ENCODE data around the gene SLU7. TPM values are rescaled to one million over a fixed set of nuclear protein-coding genes. Genes with fewer than 3 reads are reported as not detected.

The SLU7 gene
- total RNA-seq, 3 donors from 2014 or later = 77.0 to 88.3 (median 86.3) TPM

DNA sequence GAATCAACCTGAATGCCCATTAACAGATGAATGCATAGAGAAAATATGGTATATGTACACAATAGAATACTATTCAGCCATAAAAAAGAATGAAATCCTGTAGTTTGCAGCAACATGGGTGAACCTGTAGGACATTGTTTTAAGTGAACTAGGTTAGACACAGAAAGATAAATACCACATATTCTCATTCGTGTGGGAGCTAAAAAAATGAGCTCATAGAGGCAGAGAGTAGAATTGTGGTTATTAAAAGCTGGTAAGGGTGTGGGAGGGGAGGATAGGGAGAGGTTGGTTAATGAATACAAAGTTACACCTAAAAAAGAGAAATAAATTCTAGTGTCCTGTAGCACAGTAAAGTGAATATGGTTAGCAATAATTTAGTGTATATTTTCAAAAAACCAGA, 26.3 kb upstream of the SLU7 start:
- Histone ChIP-seq H3K9me3 (no peaks in the 10 kb centered on the region), H3K27ac (no peak overlapping the region), H3K4me3 (no peak overlapping the region), H3K36me3 (no peaks in the 10 kb centered on the region), H3K4me1 (no peaks in the 10 kb centered on the region), H3K27me3 (no peaks in the 10 kb centered on the region)
- intact Hi-C loops (cut with DNase I; ENCODE audit: low total_unique reads) = no loop called here
- TF ChIP-seq POLR2AphosphoS5 (IDR thresholded peaks at IDR 0.05) = no peak
- TF ChIP-seq, protein P1, sequence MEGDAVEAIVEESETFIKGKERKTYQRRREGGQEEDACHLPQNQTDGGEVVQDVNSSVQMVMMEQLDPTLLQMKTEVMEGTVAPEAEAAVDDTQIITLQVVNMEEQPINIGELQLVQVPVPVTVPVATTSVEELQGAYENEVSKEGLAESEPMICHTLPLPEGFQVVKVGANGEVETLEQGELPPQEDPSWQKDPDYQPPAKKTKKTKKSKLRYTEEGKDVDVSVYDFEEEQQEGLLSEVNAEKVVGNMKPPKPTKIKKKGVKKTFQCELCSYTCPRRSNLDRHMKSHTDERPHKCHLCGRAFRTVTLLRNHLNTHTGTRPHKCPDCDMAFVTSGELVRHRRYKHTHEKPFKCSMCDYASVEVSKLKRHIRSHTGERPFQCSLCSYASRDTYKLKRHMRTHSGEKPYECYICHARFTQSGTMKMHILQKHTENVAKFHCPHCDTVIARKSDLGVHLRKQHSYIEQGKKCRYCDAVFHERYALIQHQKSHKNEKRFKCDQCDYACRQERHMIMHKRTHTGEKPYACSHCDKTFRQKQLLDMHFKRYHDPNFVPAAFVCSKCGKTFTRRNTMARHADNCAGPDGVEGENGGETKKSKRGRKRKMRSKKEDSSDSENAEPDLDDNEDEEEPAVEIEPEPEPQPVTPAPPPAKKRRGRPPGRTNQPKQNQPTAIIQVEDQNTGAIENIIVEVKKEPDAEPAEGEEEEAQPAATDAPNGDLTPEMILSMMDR (IDR thresholded peaks at IDR 0.05) = no peak
- no peak for DNase-seq (ENCODE audit: low spot score in 2 of 2)

DNA sequence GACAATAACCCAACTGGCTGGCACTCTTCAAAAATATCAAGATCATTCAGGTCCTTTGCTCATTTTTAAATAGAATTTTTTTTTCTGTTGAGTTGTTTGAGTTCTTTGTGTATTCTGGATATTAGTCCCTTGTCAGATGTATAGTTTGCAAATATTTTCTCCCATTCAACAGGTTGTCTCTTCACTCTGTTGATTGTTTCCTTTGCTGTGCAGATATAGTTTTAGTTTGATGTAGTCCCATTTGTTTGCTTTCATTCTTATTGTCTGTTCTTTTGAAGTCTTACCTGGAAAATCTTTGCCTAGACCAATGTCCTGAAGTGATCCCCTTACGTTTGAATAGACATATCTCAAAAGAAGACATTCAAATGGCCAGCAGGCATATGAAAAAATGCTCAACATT, 25.5 kb upstream of the SLU7 start:
- intact Hi-C loops (cut with DNase I; ENCODE audit: low total_unique reads) = no loop called here
- Histone ChIP-seq H3K4me3 (no peak overlapping the region), H3K27me3 (no peaks in the 10 kb centered on the region), H3K9me3 (no peaks in the 10 kb centered on the region), H3K36me3 (no peaks in the 10 kb centered on the region), H3K4me1 (no peaks in the 10 kb centered on the region), H3K27ac (no peak overlapping the region)
- no peak for DNase-seq (ENCODE audit: low spot score in 2 of 2)
- TF ChIP-seq POLR2A (IDR thresholded peaks at IDR 0.05) = no peak
- no peak for TF ChIP-seq POLR2AphosphoS5 (IDR thresholded peaks at IDR 0.05)
- TF ChIP-seq, protein P1 (IDR thresholded peaks at IDR 0.05) = no peak

DNA sequence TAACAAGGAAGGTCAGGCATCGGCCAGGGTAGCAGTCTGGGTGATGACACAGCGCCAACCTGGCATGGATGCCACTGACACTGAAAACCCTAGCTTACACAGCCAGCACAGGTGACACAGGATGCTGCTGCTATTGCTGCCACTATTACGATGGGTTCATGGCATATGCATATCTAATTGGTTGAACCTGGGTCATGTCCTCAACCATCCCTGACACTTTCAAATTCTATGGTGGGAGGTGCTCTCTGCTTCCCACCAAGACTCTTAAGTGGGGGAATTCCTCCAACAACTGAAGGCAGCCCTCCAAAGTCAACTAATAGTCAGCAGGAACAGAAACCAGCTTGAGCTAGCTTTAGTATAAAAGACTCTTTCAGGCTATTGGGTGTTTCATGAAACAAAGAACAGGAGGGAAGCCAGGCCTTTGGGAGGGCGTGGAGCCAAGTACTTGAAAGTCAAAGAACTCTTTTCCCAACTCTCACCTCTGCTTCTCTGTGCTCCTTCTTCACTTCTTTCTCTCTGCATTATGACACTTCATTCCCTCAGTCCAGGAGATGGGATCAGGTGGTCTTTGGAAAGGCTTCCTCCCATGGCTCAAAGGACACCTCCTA, 24.0 kb upstream of the SLU7 start:
- H3K36me3 ChIP-seq = no peaks in the 10 kb centered on the region
- TF ChIP-seq, protein P1 (IDR thresholded peaks at IDR 0.05) = no peak
- peak in 1 of 3 donors; percentile 12 for TF ChIP-seq POLR2AphosphoS5 (IDR thresholded peaks at IDR 0.05)
- TF ChIP-seq POLR2A (IDR thresholded peaks at IDR 0.05) = no peak
- H3K4me1 ChIP-seq = no peaks in the 10 kb centered on the region
- intact Hi-C loops (cut with DNase I; ENCODE audit: low total_unique reads) = loop anchor here (1.0 kb wide), 1 partner anchor 19 kb away; no protein-coding TSS in a partner anchor
- H3K27ac ChIP-seq = peak overlapping the region; percentile 21 to 67
- no peaks in the 10 kb centered on the region for H3K9me3 ChIP-seq
- H3K27me3 ChIP-seq = no peaks in the 10 kb centered on the region
- peak in 1 of 2 donors; percentile 49 for DNase-seq (ENCODE audit: low spot score in 2 of 2)
- H3K4me3 ChIP-seq = no peak overlapping the region

DNA sequence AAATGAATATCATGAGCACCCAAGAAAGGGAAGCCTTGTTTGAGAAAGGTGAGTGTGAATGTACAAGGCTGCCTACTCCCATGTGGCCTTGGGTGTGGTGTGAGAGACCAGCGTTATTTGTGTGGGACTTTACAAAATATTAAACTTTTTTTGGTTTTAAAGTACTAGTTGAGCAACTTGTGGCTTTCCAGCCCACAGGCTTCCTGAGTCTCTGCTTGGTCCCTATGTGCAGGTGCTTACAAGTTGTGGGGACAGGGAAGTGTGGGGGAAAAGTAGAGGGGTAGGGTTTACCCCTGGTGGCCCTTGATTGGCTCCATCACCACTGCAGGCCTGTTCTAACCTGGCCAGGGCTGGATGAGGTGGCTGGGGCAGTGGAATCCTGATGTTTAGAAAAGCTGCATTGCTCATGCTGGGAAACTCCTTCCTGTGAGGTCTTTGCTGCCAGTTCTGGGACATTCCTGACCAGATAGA, 22.5 kb upstream of the SLU7 start:
- peak overlapping the region in 1 of 2 donors; percentile 67 for H3K27ac ChIP-seq
- TF ChIP-seq POLR2AphosphoS5 (IDR thresholded peaks at IDR 0.05) = no peak
- TF ChIP-seq, protein P1 (IDR thresholded peaks at IDR 0.05) = no peak
- no peak for TF ChIP-seq POLR2A (IDR thresholded peaks at IDR 0.05)
- H3K9me3 ChIP-seq = no peaks in the 10 kb centered on the region
- H3K27me3 ChIP-seq = no peaks in the 10 kb centered on the region
- intact Hi-C loops (cut with DNase I; ENCODE audit: low total_unique reads) = no loop called here
- no peak for DNase-seq (ENCODE audit: low spot score in 2 of 2)
- H3K4me1 ChIP-seq = no peaks in the 10 kb centered on the region
- H3K36me3 ChIP-seq = no peaks in the 10 kb centered on the region
- no peak overlapping the region for H3K4me3 ChIP-seq

DNA sequence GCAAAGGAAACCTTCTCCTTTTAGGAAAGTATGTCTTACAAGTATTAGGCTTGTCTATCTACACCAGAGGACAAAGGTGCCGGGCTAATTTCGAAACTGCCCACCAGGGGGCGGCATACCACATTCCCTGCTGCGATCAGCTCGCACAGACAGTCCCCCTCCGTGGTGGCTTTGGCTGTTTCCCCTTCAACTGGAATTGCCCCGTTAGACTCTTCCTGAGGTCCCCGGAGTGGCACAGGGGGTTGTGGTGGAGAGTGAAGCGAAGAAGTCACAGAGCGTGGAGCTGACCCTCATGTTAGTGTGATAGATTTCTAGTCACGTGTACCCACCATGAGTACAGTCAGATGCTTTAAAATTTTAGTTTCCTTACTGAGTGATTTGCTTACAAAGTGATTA, 20.3 kb upstream of the SLU7 start:
- TF ChIP-seq POLR2A (IDR thresholded peaks at IDR 0.05) (no peak), POLR2AphosphoS5 (IDR thresholded peaks at IDR 0.05) (no peak)
- TF ChIP-seq, protein P1 (IDR thresholded peaks at IDR 0.05) = peak; percentile 82 to 84 (median 84)
- Histone ChIP-seq H3K27me3 (no peaks in the 10 kb centered on the region), H3K9me3 (no peaks in the 10 kb centered on the region), H3K4me1 (no peaks in the 10 kb centered on the region), H3K36me3 (no peaks in the 10 kb centered on the region), H3K27ac (peak overlapping the region; percentile 39 to 49), H3K4me3 (peak overlapping the region; percentile 33 to 70 (median 44))
- DNase-seq (ENCODE audit: low spot score in 2 of 2) = peak; percentile 72 to 80
- intact Hi-C loops (cut with DNase I; ENCODE audit: low total_unique reads) = no loop called here
